HG02678 (cell line): ENCODE results near the gene SGMS1.

ENCODE experiments used
- ATAC-seq: cut with Tn5 transposase; IDR thresholded peaks from one replicate; pipeline ENCODE4 v1.9.1; 2021; ENCODE audit warnings: mild to moderate bottlenecking, moderate library complexity; ENCODE audit not compliant: unreplicated experiment

Gene SGMS1

DNA sequence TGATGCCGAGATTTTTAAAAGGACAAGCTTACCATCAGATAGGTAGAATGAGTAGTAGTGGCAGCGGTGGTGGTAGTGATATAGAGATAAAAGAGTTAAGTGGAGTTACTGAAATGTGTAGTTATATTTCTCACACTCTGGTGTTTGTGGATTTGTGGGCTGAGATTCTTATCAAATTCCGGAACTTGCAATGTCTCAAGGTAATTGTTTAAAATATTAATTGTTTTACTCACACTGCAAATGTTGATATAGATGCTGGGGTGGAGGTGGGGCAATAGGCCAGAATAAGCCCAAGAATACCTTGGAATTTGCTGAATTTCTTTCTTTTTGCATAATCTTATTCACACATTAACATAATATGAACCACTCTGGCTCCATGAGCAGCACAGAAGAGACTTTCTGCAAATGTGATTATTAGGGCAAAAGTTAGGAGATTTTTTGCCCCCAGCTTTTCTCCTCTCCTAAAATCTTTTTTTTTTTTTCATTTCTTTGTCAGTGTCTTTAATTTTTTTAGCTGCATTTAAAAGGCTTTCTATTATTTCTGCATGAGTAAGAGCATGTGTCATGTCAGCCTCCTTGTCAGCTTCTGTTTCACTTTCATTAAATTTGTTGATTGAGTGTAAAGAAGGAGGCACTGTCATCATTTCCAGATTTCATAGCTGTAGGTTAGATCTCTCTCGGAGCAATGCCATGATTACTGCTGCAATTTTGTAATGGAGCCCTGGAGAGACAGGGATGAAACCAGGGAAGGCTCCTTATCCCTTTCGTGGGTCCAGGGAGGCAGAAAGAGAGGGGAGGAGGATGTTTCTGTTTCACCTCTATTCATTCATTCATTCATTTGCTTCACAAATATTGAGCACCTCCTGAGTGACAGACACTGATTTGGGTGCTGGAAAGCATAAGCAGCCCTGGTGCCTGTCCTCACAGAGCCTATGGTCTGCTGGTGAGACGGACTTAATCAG lies 13.1 kb upstream of the SGMS1 start:
- ATAC-seq: peak; percentile 93

DNA sequence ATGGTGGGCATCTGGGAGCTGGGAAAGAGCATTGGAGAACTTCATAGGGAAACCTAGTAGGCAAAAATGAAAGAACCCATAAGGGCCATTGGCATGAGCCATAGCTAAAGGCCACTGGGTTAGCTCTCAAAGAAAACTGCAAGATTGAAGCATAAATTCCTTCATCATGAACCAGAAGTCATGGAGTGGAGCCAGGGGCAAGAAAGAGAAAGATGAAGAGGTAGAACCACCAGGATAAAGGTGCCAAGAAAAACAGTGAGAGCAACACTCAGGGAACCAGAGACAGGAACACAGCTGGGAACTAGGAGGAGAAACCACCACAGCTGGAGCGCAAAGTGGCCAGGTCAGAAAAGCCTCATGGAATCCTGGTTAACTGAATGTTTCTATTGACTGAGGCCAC lies 11.5 kb upstream of the SGMS1 start:
- no peak for ATAC-seq

DNA sequence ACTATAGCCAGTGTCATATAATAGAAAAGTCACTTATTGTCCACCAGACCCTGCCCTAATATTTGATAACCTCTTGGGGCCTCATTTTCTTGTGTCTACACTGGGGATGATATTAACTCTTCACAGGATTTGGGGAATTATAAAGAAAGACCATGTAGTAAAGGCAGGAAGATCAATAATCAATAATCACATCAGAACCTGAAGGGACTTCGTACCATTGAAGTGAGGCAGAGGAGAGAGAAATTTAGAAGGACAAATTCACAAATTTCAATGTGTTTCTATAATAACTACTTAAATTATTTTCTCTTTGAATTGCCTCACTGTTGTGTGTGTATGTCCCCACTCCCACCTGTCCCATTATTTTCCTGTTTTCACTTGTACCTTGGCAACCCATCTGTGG lies 10.7 kb upstream of the SGMS1 start:
- ATAC-seq: no peak

DNA sequence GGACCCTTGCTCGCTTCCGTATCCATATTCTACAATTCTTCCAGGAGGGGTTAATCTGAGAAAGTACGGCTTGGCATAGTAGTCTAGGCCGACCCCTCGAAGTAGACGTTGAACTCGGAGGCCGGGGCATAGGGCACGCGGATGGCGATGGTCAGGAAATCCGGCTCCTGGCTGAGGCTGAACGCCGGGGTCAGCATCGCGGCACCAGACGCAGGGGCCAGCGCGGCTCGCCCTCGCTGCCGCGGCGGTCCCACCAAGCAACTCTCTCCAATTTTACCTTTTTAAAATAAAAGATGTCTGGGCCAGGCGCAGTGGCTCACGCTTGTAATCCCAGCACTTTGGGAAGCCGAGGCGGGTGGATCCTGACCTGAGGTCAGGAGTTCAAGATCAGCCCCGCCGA lies 7.3 kb upstream of the SGMS1 start:
- no peak for ATAC-seq

- no peak for ATAC-seq
These were observed 5.9 kb upstream of the SGMS1 start for GRCh38 chr10:50629495-50630122.

GRCh38 chr10:50627896-50628295 lies 4.1 kb upstream of the SGMS1 start:
- no peak for ATAC-seq

DNA sequence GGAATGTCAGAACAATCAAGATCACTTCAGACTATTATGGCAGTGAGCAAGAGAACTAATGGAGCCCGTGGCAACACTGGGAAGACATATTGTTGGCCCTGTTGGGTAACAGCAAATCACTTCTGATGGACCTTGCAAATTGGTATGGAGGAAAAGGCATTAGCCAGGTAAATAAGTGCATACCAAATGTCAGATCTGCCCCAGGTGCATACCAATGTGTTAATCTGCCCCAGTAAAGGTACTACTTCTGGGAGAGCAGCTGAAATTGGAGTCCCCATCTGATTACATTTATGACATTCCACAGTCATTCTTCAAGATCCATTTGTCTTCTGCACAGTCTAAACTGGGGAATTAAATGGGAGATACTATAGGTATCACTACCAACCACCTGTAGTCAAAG lies 3.7 kb upstream of the SGMS1 start:
- ATAC-seq: no peak

DNA sequence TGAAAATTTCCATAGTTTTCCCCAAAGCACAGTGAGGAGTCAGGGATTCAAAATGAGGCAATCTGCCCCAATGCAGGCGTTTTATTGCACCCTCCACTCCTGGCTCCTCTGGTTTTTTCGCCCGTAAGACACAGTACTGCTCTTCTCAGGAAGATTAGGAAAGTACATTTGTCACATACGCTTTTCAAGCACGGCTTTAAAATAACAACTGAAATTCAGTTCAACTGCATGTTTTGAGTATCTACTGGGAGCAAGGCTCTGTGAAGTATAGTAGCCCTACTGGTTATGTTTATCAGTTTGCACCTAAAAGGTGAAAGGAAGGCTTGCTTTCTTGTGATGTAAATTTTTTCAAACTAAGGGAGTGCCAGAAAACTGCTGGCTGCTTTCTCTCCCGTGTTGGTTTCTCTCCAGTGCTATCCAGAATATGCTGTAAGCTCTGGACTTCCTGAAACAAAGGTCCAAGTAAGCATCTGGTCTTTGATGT lies 1.9 kb upstream of the SGMS1 start:
- ATAC-seq: no peak

- ATAC-seq: peak; percentile 46
These were observed 1.2 kb upstream of the SGMS1 start for GRCh38 chr10:50624866-50625501.

DNA sequence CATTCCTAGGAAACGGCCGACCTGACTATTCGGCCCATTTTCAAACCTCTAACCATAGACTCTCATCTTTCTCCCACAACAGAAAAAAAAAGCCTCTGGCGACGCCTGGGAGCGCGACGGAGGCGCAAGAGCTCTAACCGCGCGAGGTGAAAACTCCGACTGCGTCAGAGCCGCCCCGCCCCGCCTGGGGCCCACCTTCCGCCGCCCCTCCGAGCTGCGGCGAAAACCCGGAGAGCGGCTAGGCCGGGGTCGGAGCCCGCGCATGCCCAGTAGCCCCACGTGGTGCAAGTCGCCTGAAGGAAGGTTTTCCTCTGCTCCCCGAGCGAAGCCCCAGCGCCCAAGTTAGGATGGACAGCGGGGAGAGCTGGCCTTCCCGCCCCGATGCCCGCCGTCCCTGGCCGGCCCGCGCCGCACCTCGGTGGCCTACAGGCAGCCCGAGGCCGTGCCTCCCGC lies 683 bp upstream of the SGMS1 start:
- peak; percentile 55 for ATAC-seq

GRCh38 chr10:50622706-50623662 lies 772 bp downstream of the SGMS1 start:
- peak; percentile 5 for ATAC-seq

DNA sequence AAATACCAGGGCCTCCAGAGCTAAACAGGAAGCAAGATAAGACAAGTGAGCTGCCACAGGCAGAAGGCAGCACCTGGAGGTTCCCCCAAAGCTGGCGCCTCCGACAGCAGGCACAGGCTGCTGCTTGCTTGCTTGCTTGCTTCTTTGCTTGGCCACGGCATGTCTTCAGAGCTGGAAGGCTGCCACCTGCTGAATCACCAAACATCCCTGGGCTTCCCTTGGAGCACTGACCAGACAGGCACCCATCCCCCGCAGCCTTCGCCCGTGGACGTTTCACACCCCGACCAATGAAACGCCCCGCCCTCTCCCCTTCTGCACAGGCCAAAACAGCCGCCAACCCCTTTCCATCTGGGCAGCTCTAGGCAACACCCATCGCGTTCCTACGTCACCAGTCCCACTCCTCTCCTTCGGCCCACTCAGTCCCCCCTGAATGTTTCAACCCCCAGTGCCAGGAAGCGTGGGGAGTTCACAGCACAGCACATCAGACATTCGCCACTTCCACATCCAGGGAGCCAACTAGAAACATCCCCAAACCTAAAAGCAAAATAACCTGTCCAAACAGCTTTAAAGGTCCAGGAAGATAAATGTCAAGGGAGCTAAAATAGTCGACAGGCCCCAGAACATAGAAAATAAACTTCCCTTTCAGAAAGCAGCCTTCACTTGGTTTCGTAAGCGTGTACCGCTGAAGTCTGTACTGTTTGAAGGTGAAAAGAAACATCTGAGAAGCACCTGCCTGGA lies 1.6 kb downstream of the SGMS1 start:
- ATAC-seq: peak; percentile 27

DNA sequence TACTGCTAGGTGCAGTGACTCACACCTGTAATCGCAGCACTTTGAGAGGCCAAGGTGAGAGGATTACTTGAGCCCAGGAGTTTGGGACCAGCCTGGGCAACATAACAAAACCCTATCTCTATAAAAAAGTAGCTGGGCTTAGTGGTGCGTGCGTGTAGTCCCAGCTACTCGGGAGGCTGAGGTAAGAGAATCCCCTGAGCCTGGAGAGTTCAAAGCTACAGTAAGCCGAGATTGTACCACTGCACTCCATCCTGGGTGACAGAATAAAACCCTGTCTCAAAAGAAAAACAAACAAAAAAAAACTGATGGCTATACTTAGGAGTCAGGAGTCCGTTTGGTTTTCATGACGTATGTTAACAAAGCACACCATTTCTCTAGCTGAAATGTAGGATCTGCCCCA lies 2.9 kb downstream of the SGMS1 start:
- ATAC-seq: no peak

DNA sequence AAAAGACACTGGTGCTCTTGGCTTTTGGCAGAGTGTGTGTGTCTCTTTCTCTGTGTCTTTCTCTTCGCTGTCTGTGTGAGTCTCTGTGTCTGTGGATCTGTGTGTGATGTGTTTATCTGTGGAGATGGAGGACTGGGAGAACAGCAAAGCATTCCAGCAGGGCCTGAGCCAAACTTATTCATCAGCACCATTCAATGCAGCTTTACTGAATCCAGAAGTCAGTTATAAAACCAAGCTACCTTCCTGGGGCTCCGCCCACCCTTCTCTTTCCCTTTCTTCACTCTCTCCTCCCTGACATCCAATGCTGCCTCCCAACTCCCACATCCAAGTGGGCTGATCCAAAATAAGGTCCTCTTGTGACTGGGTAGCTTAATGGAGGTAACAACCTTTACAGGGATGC lies 3.9 kb downstream of the SGMS1 start:
- no peak for ATAC-seq

DNA sequence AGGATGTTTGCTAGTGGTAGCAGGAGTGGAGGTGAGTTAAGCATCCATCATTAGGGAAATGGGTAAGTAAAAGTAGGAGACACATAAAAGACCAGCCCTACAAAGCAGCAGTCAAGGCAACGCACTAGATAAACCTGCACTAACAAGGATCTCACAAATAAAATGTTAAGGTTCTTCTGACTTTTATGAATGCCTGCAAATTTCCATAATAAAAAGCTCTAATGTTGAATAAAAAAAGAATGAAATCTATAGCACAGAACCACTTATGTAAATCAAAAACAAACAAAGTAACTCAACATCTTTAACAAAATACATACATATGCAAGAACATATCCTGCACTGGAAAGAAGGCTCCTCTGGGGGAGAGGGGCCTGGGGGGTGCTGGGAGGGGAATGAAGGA lies 4.6 kb downstream of the SGMS1 start:
- ATAC-seq: no peak

DNA sequence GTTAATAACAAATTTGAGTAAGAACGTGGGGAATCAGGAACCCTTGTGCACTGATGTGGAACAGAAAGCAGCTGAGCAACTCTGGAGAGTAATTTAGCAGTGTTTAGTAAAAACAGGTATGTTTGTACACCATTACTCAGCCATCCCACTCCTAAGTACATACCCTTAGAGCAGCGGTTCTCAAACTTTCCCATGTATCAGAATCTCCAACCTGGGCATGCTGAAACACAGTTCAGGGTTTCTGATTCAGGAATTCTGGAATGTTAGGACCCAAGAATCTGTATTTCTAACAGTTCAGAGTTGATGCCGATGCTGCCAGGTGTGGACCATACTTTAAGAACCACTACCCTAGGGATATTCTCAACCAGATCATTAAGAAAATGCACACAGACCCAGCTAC lies 5.1 kb downstream of the SGMS1 start:
- ATAC-seq: no peak

GRCh38 chr10:50615658-50616057 lies 8.1 kb downstream of the SGMS1 start:
- ATAC-seq: no peak

GRCh38 chr10:50614444-50615137 lies 9.2 kb downstream of the SGMS1 start:
- ATAC-seq: peak; percentile 39
